GM12891 (cell line): Measurements from ENCODE around the gene MIOX.

Experiments used
- POLR2A ChIP-seq: IDR thresholded peaks from 2 replicates; pipeline ENCODE4 v1.6.1; 2011; ENCODE audit warnings: low read depth, low read length, control low read depth
- POLR2AphosphoS5 ChIP-seq: IDR thresholded peaks from 2 replicates; pipeline ENCODE4 v1.6.1; 2011; ENCODE audit warnings: low read depth, low read length, control low read depth

DNA sequence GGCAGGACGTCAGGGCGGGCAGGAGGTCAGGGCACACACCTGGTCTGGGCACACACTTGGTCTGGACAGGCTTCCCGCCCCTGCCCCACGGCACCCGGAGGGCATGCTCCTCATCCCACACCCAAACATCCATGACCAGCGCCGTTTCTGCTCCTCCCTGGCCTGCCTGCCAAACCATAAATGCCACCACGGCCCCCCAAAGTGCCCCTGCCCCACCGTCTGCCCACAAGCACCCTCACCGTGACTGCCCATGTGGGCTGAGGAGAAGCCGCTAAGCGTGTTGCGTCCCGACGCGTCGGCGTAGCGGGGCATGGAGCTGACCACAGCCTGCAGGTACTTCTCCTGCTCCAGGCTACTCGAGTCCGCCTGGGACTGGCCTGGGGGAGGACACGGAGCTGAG is 27.6 kb upstream of the MIOX start:
- no peak for TF ChIP-seq POLR2AphosphoS5
- TF ChIP-seq POLR2A: no peak
